Coronary artery (tissue), 2 donors: ENCODE measurements around the gene ARHGAP23.
A peak's percentile ranks its signal among the peaks of the same experiment; 100 is the strongest.
"Not testable (repeated sequence)": the region's sequence is repeated elsewhere in the genome, so short reads cannot be mapped to it uniquely, and the experiment has no call there.

Source experiments
- DNase-seq: peaks from one replicate; pipeline ENCODE4 v3.0.0-alpha.2; 2017; ENCODE audit warnings: low spot score
- H3K27ac ChIP-seq, 2 donors: fragments of 200-600 bp; sonication (generic); one replicate each; pipeline ENCODE4 v1.5.1; 2016 to 2019
- H3K4me3 ChIP-seq: fragments of 200-600 bp; sonication (generic); 2 replicates; pipeline ENCODE4 v1.5.1; 2016; ENCODE audit warnings: mild to moderate bottlenecking, moderate library complexity
- CTCF ChIP-seq: fragments of 200-600 bp; sonication (generic); IDR thresholded peaks from one replicate; pipeline ENCODE4 v1.5.1; 2019; ENCODE audit warnings: antibody characterized with exemption

Gene ARHGAP23

GRCh38 chr17:38510421-38511149, 82.3 kb downstream of the ARHGAP23 start:
- TF ChIP-seq CTCF = no peak
- H3K4me3 ChIP-seq = peak overlapping the region; percentile 48
- no peak overlapping the region for H3K27ac ChIP-seq
- DNase-seq = no peak

- H3K27ac ChIP-seq = no peak overlapping the region
- no peak for DNase-seq
- H3K4me3 ChIP-seq = no peak overlapping the region
- TF ChIP-seq CTCF = no peak
Observed at GRCh38 chr17:38511150-38512108, 83.2 kb downstream of the ARHGAP23 start.

GRCh38 chr17:38512473-38513058, 84.3 kb downstream of the ARHGAP23 start:
- no peak for TF ChIP-seq CTCF
- Histone ChIP-seq H3K4me3 (no peak overlapping the region), H3K27ac (no peak overlapping the region)
- no peak for DNase-seq

- not testable (repeated sequence) for DNase-seq, H3K4me3 ChIP-seq, H3K27ac ChIP-seq
Observed at GRCh38 chr17:38526526-38526925, 98.3 kb downstream of the ARHGAP23 start.

- H3K4me3 ChIP-seq, H3K27ac ChIP-seq, DNase-seq: not testable (repeated sequence)
Observed at GRCh38 chr17:38528141-38528540, 99.9 kb downstream of the ARHGAP23 start.

- H3K4me3 ChIP-seq, DNase-seq, H3K27ac ChIP-seq: not testable (repeated sequence)
Observed at GRCh38 chr17:38530856-38531255, 102.6 kb downstream of the ARHGAP23 start.

- DNase-seq, H3K27ac ChIP-seq, H3K4me3 ChIP-seq: not testable (repeated sequence)
Observed at GRCh38 chr17:38531761-38532160, 103.5 kb downstream of the ARHGAP23 start.

GRCh38 chr17:38532451-38532850, 104.2 kb downstream of the ARHGAP23 start:
- Histone ChIP-seq H3K27ac (no peak overlapping the region), H3K4me3 (no peak overlapping the region)
- DNase-seq = no peak
- TF ChIP-seq CTCF = no peak

- no peak for DNase-seq
- TF ChIP-seq CTCF = no peak
- H3K4me3 ChIP-seq = no peak overlapping the region
- H3K27ac ChIP-seq = no peak overlapping the region
Observed at GRCh38 chr17:38533241-38533640, 105.0 kb downstream of the ARHGAP23 start.
